ENCODE results near the gene SORCS2. TPM values are rescaled to one million over a fixed set of nuclear protein-coding genes. Genes with fewer than 3 reads are reported as not detected.

SORCS2 gene
- total and polyA plus RNA-seq, 12 donors: 0.67 to 15.5 (median 1.3) TPM

DNA sequence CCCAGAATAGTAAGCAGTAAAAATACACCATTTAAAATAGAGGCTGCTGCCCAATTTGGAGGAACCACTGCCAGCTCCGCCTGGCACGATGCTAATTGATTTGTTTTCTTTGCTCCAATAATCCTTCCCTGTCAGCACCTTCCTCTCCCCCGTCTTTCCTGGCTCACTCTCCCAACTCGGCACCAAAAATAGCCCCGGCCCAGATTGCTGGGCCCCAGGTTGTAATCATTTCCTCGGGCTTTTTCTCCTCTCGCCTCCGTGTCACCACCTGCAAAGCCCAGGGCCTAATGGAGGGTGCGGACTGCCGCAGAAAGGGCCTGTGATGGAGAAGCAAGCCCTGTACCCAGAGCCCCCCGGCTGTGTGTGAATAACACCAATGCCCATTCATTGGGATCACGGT, 440.0 kb downstream of the SORCS2 start:
- no peak overlapping the region for H3K27ac ChIP-seq
- H3K4me3 ChIP-seq: no peak overlapping the region
- H3K27me3 ChIP-seq: no peaks in the 10 kb centered on the region
- WGBS, 4 donors: 48 to 60% (median 55%) methylated on average over 11 to 12 of the region's 12 CpGs
- DNase-seq: no peak
- intact Hi-C loops (cut with DNase I): no loop called here
- H3K9me3 ChIP-seq (replicated peaks in 1 of 3): no peaks in the 10 kb centered on the region
- H3K36me3 ChIP-seq (replicated peaks in 1 of 2): no peaks in the 10 kb centered on the region
- H3K4me1 ChIP-seq (replicated peaks in 1 of 2): no peaks in the 10 kb centered on the region
- TF ChIP-seq POLR2A (IDR thresholded peaks at IDR 0.05): no peak
- TF ChIP-seq, protein P1, sequence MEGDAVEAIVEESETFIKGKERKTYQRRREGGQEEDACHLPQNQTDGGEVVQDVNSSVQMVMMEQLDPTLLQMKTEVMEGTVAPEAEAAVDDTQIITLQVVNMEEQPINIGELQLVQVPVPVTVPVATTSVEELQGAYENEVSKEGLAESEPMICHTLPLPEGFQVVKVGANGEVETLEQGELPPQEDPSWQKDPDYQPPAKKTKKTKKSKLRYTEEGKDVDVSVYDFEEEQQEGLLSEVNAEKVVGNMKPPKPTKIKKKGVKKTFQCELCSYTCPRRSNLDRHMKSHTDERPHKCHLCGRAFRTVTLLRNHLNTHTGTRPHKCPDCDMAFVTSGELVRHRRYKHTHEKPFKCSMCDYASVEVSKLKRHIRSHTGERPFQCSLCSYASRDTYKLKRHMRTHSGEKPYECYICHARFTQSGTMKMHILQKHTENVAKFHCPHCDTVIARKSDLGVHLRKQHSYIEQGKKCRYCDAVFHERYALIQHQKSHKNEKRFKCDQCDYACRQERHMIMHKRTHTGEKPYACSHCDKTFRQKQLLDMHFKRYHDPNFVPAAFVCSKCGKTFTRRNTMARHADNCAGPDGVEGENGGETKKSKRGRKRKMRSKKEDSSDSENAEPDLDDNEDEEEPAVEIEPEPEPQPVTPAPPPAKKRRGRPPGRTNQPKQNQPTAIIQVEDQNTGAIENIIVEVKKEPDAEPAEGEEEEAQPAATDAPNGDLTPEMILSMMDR (IDR thresholded peaks at IDR 0.05): no peak

DNA sequence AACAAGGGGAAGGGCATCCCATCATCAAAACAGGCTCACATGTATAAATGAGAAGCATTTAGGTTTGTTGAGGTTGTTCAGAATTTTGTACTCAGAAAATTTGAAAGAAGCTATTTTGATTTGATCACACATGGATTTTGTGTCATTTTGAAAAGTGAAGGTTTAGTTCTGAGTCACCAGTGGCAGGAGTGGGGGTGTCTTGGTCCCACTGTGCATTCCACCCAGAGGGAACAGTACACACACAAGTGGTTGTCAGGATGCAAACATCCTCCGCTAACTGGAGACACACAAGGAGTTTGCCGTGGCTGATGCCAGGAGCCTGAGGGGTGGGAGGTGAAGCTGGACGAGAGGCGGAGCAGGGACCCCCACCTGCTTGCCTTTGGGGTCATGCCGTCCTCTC, 440.6 kb downstream of the SORCS2 start:
- Histone ChIP-seq H3K27me3 (no peaks in the 10 kb centered on the region), H3K36me3 (replicated peaks in 1 of 2) (no peaks in the 10 kb centered on the region), H3K4me1 (replicated peaks in 1 of 2) (no peaks in the 10 kb centered on the region), H3K27ac (no peak overlapping the region), H3K4me3 (no peak overlapping the region), H3K9me3 (replicated peaks in 1 of 3) (no peaks in the 10 kb centered on the region)
- intact Hi-C loops (cut with DNase I): no loop called here
- no peak for TF ChIP-seq POLR2A (IDR thresholded peaks at IDR 0.05)
- TF ChIP-seq, protein P1 (IDR thresholded peaks at IDR 0.05): no peak
- WGBS, 4 donors: 40 to 85% (median 74%) methylated on average over 3 to 5 of the region's 5 CpGs
- no peak for DNase-seq

DNA sequence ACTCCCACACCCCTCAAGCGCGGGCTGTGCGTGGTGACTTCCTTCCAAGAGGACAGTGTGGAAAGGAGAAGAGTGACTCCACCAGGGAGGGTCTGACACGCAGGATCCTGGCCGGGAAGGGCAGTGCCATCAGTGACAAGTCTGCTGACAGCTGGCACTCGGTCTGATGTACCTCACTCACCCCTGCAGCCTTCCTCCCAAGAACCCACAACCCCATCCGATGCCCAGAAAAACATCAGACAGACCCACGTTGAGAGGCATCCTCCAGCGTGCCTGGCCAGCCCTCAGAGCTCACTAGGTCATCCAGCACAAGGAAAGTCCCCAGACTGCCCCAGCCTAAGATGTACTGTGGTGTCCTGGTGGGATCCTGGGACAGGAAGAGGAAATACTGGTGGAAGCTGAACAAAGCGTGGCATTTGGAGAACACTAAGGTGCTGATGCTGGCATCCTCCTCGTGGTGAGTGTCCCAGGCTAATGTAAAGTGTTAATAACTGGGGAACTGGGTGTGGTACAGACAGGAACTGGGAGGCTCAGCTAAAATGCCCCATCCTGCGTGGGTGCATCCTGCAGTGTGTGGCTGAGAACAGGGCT, 442.4 kb downstream of the SORCS2 start:
- intact Hi-C loops (cut with DNase I): no loop called here
- no peak for DNase-seq

DNA sequence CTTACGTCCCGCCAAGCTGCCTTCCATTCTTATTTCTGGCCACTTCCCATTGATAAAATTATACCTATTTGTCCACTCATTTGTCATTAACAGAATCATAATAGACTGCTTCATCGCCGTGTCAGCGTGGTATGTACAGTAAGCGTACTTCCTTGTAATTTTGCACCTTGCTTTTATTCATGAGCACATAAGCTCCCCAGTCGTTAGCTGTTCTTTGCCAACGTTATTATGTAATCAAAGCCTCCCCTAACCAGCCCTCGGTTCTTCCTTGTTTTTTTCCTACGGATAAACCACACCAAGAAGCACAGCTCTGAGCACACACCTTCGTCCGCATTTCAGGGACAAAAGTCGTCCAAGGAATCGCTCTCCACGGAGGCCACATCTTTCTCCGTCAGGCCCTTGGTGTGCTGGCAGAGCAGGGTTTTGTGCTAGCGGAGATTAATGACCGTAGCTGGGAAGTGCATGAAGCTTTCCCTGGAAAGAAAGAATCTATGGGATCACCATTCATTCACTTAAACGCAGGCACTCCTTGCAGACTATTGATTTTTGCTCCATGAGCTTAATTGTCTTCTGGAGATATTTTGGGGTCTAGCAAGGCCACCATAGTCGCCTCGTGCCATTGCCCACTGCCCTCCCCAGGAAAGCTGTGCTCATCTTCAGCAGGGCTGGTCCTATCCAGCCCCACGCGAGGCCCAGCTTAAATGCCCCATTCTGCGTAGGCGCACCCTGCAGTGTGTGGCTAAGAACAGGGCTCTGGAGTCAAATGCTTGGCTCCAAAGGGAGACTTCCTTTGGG, 443.3 kb downstream of the SORCS2 start:
- no peak for DNase-seq
- 59 to 70% (median 65%) methylated on average over 17 to 25 of the region's 25 CpGs for WGBS, 4 donors

More for the DNA sequence above, 442.4 kb downstream of the SORCS2 start:
- Histone ChIP-seq H3K9me3 (replicated peaks in 1 of 3) (no peaks in the 10 kb centered on the region), H3K4me3 (no peak overlapping the region), H3K27ac (no peak overlapping the region), H3K4me1 (replicated peaks in 1 of 2) (no peaks in the 10 kb centered on the region), H3K27me3 (no peaks in the 10 kb centered on the region), H3K36me3 (replicated peaks in 1 of 2) (no peaks in the 10 kb centered on the region)
- TF ChIP-seq, protein P1 (IDR thresholded peaks at IDR 0.05): no peak
- no peak for TF ChIP-seq POLR2A (IDR thresholded peaks at IDR 0.05)
- 39 to 50% (median 47%) methylated on average over 10 to 12 of the region's 12 CpGs for WGBS, 4 donors

More for the DNA sequence above, 443.3 kb downstream of the SORCS2 start:
- Histone ChIP-seq H3K4me1 (replicated peaks in 1 of 2) (no peaks in the 10 kb centered on the region), H3K27ac (no peak overlapping the region), H3K27me3 (no peaks in the 10 kb centered on the region), H3K36me3 (replicated peaks in 1 of 2) (no peaks in the 10 kb centered on the region), H3K4me3 (no peak overlapping the region), H3K9me3 (replicated peaks in 1 of 3) (no peaks in the 10 kb centered on the region)
- intact Hi-C loops (cut with DNase I): no loop called here
- TF ChIP-seq, protein P1 (IDR thresholded peaks at IDR 0.05): no peak
- TF ChIP-seq POLR2A (IDR thresholded peaks at IDR 0.05): no peak
